GM19023 (cell line): ENCODE data around the gene PDLIM4.

Experiments used
- ATAC-seq: cut with Tn5 transposase; IDR thresholded peaks from one replicate; pipeline ENCODE4 v1.9.1; 2021; ENCODE audit warnings: mild to moderate bottlenecking, moderate library complexity; ENCODE audit not compliant: unreplicated experiment

The PDLIM4 gene

DNA sequence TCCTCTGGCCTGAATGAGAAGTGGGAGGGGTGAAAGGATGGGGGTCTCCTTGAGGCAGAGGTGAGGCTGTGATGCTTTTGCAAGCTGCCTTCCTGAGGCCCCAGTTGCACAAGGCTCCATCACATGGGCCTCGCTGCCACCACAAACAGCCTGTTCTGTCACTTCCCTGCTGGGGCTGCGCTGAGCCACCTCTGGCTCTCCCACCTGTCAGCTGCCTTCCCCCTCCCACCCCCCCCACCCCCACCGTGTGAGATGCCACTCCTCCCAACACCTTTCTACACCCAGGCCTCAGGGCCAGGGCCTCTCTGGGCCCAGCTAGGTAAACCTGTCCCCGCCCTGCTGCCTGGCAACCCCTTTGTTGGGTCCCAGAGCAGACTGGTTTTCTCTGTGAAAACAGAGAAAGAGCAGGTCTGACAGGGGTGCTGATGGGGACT is 4.5 kb upstream of the PDLIM4 start:
- no peak for ATAC-seq

DNA sequence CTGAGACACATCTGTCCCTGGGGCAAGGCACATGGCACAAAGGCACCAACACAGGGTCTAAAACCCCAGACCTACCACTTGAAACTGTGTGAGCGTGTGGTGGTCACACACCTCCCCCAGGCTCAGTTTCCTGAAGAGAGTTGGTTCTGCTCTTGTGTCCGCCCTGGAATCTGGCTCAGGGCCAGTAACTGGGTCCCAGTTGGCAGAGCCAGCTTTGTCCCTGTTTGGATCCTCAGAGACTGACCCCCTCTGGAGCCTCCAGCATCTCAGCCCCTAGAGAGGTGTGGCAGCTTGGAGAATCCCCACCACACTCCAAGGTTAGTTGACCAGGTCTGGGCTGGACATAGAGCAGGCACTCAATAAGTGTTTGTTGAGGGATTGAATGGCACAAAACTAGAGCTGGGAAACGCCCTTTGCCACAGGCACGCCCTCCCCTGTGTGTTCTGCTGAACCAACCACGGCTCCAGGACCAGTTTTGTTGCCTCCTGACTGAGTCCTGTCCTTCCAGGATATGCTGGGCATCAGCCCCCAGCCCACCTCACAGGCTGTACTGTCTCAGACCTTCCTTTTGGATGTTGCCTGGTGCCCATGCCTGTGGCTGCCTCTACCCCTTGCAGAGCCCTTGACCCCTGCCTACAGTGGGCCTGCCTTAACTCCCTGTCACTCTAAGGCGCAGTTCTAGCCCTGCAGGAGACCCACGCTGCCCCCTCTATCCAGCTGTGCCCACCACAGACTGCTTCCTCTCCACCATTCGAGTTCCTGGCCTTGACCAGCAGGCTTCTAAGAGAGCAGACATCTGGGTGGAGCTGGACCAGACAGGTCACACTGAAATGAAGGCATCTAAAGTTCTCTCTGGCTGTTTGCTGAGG is 3.8 kb upstream of the PDLIM4 start:
- ATAC-seq = no peak

DNA sequence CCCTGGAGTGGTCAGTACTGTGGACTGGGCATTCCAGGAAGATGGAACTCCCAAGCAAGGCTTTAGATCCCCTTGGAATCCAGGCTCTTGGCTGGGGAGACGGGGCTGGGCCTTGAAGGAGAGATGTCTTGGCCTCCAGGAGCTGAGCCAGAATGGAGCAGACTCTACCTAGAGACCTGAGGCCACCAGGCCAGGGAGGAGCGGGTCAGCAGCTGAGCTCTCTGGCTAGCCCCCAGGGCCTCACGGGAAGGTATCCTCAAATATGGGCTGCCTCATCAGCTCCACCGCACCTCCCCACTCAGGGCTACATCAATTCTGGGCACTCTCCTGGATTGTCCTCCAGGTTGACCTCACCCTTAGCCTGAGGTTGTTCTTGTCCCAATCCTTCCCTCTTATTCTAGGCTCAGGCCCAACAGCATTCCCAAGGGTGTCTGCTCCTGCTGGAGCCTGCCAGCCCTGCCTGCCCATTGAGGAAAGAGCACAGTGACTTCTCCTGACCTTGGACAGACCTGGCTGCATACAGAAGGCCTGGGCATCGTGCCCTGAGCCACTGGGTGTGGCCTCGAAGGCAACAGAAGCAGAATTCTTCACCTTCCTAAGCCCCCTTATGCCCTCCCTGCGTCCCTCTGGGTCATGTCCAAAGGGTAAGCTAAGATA is 3.0 kb upstream of the PDLIM4 start:
- no peak for ATAC-seq

DNA sequence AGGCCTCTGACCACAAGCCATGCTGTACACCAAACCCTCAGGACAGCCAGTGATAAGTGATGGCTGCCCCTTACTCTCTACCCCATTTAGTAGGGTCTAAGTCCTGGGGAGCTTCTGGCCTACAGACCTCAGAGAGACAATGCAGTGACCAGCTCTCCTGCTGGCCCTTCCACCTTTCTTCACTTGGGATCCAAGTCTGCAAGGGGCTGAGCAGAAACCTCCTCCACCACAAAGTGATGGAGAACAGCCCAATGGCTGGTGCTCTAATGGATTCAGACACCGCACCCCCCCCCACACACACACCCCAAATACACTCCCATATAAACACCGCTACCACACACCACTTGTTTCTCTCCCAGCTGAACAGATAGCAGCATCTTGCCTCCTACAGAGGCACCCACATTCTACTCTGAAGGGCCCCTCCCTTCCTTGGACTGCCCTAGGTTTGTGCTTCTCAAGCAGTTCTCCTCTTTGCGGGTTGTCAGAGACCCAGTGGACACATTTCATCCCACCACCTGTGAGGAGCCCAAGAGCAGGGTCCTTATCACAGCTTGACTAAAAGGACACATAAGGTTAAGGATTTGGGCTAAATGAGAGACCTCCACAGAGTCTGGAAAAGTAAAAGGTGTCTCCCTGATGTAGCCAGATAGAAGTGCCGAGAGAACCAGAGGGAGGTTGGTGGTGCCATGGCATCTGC is 1.3 kb upstream of the PDLIM4 start:
- ATAC-seq = no peak

DNA sequence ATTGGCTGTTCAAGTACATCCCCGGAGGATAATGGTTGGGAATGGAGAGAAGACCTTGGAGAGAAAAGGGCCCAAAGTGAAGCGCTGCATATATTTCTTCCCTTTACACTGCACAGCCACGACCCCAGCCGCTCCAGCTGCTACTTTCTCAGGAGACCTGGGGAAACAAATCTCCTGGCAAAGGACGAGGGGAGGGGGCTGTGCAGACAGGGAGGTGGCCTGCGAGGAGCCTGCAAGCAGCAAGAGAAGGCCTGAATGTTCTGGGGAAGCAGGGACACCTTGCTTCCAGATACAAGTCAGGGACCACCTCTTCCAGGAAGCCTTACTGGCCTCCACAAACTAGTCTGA is 739 bp upstream of the PDLIM4 start:
- no peak for ATAC-seq

DNA sequence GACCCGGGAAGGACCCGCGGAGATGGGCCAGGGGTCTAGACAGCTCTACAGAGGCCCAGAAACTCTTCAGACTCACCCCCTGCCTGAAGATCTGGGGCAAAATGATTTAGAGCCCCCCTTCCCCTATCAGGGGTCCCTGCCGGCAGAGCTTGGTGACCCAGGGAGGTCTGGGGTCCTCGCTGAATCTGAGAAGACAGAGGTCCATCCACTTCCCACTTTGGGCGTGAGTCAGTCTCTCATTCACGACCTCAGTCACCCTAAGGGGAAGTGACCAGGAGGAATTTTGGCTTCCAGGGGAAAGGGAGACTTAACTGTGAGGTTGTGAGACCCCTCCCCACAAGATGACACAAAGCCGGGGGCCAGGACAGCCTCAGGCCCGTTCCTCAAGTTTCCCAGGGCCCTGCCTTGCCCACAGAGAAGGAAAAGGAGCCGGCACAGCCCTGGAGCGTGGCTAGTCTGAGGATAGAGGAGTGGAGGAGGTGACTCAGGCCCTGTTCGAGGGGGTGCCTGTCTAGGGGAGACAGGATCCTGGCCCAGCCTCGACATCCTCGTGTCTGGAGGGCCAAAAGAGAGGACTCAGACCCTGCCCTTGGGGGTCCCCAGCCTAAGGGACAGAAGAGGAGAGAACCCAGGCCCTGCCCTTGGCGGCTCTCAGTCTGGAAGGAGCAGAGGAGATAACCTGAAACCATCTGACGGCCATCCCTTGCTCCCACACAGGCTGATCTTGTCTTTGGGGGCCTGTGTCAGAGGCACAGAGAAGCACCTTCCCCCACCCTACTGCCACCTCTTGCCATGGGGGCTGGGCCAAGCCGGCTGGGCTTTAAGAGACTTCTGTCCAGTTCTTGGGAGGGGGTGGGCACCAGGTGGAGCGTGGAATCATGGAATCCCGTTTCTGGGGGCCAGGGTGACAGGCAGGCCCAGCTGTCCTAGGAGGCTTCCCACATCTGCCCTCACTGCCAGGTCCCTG is 889 bp downstream of the PDLIM4 start:
- ATAC-seq = no peak

DNA sequence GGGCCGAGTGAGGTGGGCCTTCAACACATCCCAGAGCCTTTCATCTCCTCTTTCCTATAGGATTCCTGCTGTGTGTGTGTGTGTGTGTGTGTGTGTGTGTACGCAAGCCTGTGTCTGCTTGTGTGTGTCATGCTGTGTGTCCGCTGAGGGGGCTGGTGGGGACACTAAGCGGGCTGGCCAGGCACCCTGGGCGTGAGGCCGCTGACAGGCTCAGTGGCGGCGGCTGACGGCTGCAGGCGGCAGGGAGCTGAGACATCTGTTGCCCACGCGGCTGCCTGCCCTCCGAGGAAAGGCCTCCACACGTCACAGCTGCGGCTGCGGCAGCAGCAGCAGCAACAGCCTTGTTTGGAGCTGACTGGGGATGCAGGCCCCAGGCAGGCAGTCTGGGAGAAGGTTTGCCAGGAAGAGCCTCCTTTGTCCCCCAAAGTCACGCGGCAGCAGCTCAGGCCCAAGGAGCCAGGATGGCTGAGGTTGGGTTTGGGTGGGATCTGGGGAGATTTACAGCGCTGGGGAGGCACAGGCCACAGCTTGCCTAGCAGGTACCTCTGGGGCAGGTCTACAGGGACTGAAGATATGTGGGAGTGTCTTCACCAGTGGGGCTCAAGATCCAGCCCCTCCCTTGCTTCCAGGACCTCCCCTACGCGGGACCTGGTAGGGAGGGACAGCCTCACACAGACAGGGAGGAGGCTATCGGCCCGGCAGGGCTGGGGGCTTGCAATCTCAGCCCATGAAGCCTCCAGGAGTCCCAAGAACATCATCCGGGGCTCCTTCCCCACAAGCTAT is 1.8 kb downstream of the PDLIM4 start:
- ATAC-seq = no peak

DNA sequence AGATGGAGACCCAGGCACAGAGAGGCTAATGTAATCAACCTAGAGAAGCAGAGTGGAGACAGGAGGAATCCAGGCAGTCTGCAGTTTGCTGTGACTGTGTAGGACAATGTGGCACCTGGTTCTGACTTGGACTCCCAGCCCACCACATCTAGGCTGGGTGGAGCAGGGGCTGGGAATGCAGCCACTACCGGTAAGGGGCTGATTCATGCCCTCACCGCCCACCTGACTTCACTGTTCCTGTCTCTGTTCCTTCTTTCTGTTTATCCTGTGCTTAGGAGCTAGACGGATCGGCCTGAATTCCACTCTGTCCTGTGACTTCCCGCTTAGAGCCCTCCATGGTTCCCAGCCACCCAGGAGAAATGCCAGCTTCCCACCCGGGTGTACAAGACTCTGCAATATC is 2.6 kb downstream of the PDLIM4 start:
- no peak for ATAC-seq

DNA sequence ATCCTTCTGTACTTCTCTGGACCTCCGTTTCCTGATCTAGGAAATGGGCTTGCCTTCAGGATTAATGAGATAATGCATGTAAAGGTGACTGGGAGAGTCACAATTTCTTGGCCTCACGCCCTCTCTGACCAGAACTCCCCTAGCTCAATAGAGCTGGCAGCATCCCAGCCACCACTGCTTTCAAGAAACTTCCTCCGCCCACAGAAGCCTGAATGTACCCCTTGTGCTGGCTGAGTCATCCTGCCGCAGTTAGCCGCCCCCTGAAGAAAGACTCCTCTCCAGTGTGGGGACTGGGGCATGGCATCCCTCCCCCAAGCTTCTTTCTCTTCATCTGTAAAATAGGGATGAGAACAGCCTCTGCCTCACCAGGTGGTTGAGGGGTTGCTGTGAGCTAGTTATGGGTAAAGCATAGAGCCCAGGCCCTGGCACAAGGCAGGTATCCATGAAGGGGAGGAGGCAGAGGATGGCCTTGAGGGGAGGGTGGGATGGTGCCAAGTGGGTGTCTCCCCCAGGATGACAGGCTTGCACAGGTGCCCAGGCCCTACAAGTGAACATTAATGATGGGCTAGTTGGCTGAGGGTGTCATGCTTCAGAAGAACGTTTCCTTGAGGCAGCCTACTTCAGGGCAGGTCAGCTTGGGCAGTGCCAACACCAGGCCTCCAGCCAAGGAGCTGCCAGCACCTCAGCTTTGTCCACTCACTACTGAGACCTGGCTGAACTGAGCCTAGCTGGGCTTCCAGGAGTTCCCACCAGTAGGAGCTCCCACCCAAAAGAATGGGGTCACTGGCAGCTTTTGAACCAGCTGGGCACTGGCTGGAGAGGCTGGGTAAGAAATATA is 3.4 kb downstream of the PDLIM4 start:
- no peak for ATAC-seq

DNA sequence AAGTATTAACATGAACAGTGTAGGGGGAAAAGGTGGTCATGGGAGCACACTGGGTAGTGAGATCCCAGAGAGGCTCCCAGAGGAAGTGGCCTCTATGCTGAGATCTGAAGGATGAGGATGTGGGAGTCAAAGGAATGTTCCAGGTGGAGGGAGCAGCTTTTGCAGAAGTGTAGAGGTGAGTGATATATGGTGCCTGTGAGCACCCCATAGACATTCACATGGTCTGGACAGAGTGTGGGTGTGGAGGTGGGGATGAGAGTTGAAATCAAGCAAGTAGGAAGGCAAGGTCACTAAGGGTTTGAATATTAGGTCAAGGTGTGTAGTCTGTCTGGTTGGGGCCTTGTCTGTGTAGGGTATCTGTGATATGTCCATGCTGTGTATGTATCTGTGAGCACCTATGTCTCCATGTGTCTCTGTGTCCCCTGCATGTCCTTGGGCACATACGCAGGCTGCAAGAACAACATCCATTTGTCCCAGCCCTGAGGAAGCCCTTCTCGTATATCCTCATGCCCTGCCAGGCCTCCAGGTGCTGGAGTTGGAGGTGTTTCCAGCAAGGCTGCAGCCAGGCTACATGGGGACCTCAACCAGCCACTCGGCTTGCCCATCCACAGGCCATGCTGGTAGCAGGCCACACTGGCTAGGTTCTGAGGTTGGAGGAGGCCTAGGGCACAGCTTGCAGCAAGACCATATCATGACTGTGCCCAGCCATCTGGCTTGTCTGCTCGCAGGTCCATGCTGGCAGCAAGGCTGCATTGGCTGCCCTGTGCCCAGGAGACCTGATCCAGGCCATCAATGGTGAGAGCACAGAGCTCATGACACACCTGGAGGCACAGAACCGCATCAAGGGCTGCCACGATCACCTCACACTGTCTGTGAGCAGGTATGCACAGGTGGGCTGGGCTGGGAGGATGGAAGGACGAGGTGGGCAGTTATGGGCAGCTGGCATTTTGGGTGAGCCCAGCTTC is 4.7 kb downstream of the PDLIM4 start:
- ATAC-seq = no peak

DNA sequence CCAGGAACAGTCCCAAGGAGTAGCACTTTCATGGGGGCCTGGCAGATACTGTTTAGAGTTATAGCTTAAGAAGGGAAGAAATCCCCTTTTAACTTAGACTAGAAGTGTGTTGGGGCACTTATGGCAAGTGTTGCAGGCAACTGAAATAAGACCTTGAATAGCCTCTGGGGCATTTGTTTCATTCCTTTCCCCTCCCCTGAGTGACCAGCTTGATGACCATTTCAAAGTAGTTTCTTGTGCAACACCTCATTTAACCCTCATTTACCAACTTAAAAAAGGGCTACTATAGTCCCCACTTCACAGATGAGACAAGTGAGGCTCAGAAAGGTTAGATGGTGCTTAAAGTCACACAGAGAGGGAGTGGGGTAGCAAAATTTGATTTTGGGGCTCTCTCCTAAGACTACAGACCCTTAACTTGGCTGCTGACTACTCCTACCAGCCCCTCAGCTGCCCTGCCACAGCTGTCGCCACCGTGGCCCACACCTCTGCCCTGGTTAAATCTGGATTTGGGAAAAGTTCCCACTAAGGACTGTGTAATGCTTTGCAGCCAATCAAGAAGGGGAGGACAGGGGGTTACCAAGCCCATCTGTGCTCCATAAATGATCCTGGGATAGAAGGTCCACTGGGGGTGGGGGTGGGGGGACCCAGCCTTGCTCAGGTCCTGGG is 5.5 kb downstream of the PDLIM4 start:
- no peak for ATAC-seq

DNA sequence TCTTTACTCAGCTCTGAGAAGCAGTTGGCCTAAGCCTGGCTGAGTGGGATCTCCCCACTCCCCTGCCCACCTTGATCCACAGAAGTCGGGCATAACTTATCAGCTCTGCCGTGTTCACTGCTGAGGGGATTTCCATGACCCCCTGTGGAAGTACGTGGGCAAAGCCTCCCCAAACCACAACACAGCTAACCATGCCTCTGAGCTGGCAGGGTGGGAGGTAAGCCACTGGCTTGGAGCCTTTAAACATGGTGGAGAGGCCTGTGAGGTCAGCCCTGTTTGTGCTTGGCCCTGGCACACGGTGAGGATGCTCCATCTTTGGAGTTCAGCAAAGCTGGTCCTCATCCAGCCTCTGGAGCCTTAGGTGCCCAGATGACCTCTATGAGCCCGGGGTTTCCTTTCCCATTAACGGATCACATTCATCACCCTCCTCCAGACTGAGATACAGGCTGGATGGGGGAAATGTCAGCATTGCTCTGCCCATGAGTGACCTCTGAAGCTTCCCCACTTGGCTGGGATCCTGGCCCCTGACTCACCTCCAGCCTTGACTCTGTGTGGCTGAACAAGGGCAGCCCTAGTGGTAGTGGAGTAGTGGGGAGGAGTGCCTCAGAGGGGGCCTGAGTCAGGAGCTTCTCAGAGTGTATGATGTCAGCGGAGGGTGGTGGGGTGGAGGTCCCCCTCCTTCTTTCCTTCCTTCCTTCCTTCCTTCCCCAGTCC is 6.2 kb downstream of the PDLIM4 start:
- no peak for ATAC-seq

DNA sequence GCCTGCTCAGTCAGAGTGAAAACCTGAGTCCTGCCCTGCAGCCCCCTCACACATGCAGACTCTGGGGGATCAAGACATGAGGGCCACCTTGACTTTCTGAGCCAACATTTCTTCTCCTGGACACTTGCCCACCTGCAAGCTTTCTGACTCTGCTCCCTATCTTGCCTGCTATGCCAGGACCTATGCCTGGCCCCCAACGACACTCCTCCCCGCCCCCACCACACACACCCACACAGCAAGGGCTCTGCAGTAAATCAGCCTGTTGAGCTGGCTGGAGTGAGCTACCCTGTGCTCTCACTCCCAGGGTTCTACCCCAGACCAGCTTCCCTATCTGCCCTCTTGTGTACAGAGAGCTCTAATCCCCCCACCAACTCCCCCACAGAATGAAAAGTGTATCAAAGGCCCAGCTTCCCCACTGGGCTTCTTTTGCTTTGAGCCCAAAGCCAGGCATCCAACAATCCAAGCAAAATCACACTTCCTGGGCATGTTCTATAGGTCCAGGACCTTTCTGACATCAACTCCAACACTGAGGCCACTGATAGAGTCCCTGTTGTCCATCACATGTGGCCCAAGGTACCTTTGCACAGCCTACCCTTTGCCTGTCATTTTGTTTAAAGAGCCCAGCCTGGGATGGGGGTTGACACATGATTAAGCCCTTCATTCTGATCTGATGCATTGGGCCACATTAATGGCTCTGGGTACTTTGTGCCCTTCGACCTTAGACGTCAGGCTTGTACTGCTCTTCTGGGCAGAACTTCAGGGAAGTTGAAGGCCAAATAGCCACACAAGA is 7.2 kb downstream of the PDLIM4 start:
- no peak for ATAC-seq

DNA sequence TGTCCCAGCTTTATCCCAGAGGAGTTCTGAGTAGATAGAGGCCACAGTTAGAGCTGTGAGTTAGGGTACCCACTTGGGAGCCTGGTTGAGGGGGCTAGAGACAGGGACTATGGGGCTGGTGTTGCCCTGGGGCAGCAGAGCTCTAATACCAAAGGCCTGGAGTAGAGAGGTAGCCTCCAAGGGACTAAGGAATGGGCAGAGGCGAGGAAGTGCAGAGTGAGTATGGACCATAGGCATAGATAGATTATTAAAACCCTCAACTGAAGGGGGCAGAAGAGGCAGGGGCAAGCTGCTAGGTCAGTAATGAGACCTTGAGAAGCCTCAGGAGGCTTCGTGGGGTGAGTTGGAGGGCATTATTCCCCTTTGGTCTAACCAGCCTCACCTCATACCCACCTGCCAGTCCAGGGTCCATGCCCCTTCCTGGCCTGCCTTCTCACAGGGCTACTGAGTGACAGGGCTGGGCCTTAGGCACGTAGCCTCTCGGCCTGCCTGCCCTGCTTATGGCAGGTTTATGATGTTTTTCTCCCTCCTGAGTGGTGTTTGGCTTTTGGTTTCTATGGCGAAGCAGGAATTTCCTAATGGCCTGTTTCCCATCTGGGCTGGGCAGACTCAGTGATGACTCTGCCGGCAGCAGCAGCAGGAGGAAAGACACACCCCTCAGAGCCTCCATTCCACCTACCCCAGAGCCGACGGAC is 8.0 kb downstream of the PDLIM4 start:
- no peak for ATAC-seq

DNA sequence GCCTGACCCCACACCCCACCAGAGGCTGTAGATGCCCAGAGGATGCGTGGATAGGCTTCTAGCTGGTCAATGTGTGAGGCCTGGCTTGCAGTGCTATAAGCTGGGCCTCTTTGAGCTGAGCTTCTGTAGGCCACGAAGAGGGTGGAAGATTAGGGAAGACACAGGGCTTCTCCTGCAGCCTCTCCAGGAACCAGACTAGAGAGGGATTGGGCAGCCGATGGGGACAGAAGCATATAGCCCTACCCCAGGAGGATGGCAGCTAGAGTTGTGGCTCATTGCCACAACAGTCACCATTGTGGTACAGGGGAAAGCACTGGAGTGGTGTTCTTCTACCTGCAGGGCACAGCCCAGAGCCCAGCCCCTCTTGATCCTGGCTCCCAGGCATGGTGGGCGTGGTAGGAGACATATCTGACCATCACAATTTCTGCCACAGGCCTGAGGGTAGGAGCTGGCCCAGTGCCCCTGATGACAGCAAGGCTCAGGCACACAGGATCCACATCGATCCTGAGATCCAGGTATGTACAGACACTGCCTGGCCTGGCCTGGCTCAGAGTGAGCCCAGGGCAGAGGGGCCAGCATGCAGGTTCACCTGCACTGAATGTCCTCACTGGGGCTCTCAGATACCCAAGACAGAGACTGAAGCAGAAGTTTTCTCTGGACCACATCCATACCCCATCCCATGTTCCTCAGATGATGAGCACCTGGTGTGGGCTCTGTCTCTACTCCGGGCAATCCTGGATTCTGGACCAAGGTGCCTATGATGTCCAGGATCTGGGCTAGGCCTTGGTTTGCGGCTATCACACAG is 8.7 kb downstream of the PDLIM4 start:
- no peak for ATAC-seq
